ENCODE results near the gene POU2AF1.

GRCh38 chr11:111330234-111330893, 48.7 kb downstream of the POU2AF1 start:
- no peak for TF ChIP-seq CTCF (optimal IDR thresholded peaks at IDR 0.05 in 1 of 3, IDR thresholded peaks at IDR 0.05 in 1 of 3, conservative IDR thresholded peaks at IDR 0.05 in 1 of 3; ENCODE audit: extremely low read depth in 1 of 3, insufficient read depth in 2 of 3, low read length in 3 of 3)
- TF ChIP-seq EZH2 (IDR thresholded peaks at IDR 0.05; ENCODE audit: low read length), result no peak

All from keratinocyte (primary cell).